Endothelial cell of umbilical vein (primary cell): ENCODE data around the gene TMCO2. TPM values are rescaled to one million over a fixed set of nuclear protein-coding genes. Genes with fewer than 3 reads are reported as not detected.

Source experiments
- BruUV-seq: library from RNA; stranded (reverse); fragments of 400-500 nt; replicated peaks from 2 replicates; lab custom pipeline; 2021; lab: Mats Ljungman, UMichigan
- CTCF ChIA-PET: fragments of 300-600, 350-600 bp; sonication (Branson Sonifier 250); formaldehyde crosslinking; loops from one replicate; lab custom pipeline; 2021; ENCODE audit warnings: antibody characterized with exemption, inconsistent platforms; lab: Charles Lee
- POLR2A ChIA-PET: fragments of 300-600, 350-600 bp; sonication (Branson Sonifier 250); formaldehyde crosslinking; loops from one replicate; lab custom pipeline; 2021; ENCODE audit warnings: antibody characterized with exemption, inconsistent platforms; lab: Charles Lee
- DNase-seq: peaks from one replicate; pipeline ENCODE4 v3.0.0-alpha.2; 2011; ENCODE audit warnings: low read depth, low spot score
- FAIRE-seq: peaks from 2 replicates; lab custom pipeline; 2011; peaks lifted over from hg19 to GRCh38; lab: Jason Lieb, UNC
- H2AFZ ChIP-seq: 2 replicates; pipeline ENCODE4 v1.6.0; 2012; ENCODE audit warnings: low read depth, low read length, control low read depth, inconsistent platforms
- H3K27ac ChIP-seq: 2 replicates; pipeline ENCODE4 v1.5.1; 2011; ENCODE audit warnings: low read depth, mild to moderate bottlenecking, control low read depth, low read length, moderate library complexity; ENCODE audit not compliant: insufficient read depth
- H3K27me3 ChIP-seq, 2 experiments: 2 replicates each; pipeline versions ENCODE4 v1.6.0 to v1.6.1; 2011; ENCODE audit warnings: low read length in 2 of 2, mixed read lengths in 1 of 2; ENCODE audit not compliant: control insufficient read depth in 2 of 2, insufficient read depth in 2 of 2
- H3K36me3 ChIP-seq, 2 experiments: 2 replicates in 1 of 2; 3 replicates in 1 of 2; pipeline ENCODE4 v1.5.1; 2011; ENCODE audit warnings: low read length in 2 of 2, mild to moderate bottlenecking in 1 of 2, moderate library complexity in 1 of 2; ENCODE audit not compliant: control insufficient read depth in 2 of 2, insufficient read depth in 2 of 2; ENCODE audit errors: extremely low read depth in 1 of 2
- H3K4me1 ChIP-seq: 3 replicates; pipeline ENCODE4 v1.5.1; 2011; ENCODE audit warnings: mild to moderate bottlenecking, low read length; ENCODE audit not compliant: control insufficient read depth, insufficient read depth; ENCODE audit errors: extremely low read depth
- H3K4me2 ChIP-seq: 2 replicates; pipeline ENCODE4 v1.6.1; 2011; ENCODE audit warnings: low read length, control low read depth, mixed read lengths; ENCODE audit not compliant: insufficient read depth
- H3K4me3 ChIP-seq, 3 experiments: fragments of 200-600 bp in 1 of 3; sonication (generic), shearing (Covaris generic) in 1 of 3; replicated peaks in 1 of 3; 2 replicates each; pipeline ENCODE4 v1.5.1; 2011 to 2016; ENCODE audit warnings: control low read depth in 3 of 3, low read length in 3 of 3, mild to moderate bottlenecking in 2 of 3, inconsistent platforms in 1 of 3, low read depth in 1 of 3, moderate library complexity in 1 of 3; ENCODE audit not compliant: insufficient read depth in 1 of 3
- H3K79me2 ChIP-seq: 2 replicates; pipeline ENCODE4 v1.6.0; 2012; ENCODE audit warnings: low read length, inconsistent platforms; ENCODE audit not compliant: control insufficient read depth, insufficient read depth
- H3K9ac ChIP-seq: replicated peaks from 2 replicates; pipeline ENCODE3; 2011; ENCODE audit warnings: low read length, control low read depth; ENCODE audit not compliant: insufficient read depth; ENCODE audit errors: extremely low read depth
- H3K9me1 ChIP-seq: replicated peaks from 3 replicates; pipeline ENCODE4 v1.6.0; 2011; ENCODE audit warnings: mild to moderate bottlenecking, low read length; ENCODE audit not compliant: control insufficient read depth, insufficient read depth; ENCODE audit errors: extremely low read depth
- H3K9me3 ChIP-seq: replicated peaks from 2 replicates; pipeline ENCODE4 v1.5.1; 2012; ENCODE audit warnings: low read length, inconsistent platforms; ENCODE audit not compliant: control insufficient read depth, insufficient read depth
- H4K20me1 ChIP-seq: replicated peaks from 2 replicates; pipeline ENCODE3; 2011; ENCODE audit warnings: mild to moderate bottlenecking, low read length; ENCODE audit not compliant: control insufficient read depth, insufficient read depth; ENCODE audit errors: extremely low read depth
- CTCF ChIP-seq, 2 donors: IDR thresholded peaks; 1 replicate in 1 of 2; 2 replicates in 1 of 2; pipeline ENCODE4 v1.5.1; 2011; ENCODE audit warnings: low read length in 2 of 2, mild to moderate bottlenecking in 2 of 2, moderate library complexity in 2 of 2, control low read depth in 1 of 2, inconsistent platforms in 1 of 2, low read depth in 1 of 2; ENCODE audit not compliant: insufficient read depth in 1 of 2; ENCODE audit errors: extremely low read depth in 1 of 2
- FOS ChIP-seq: IDR thresholded peaks from 2 replicates; pipeline ENCODE4 v1.6.1; 2011; ENCODE audit warnings: mild to moderate bottlenecking, low read length, moderate library complexity, borderline replicate concordance; ENCODE audit not compliant: insufficient read depth
- GATA2 ChIP-seq: IDR thresholded peaks from 2 replicates; pipeline ENCODE4 v1.7.0; 2011; ENCODE audit warnings: low read depth, mild to moderate bottlenecking, moderate library complexity, mixed read lengths, low read length; ENCODE audit not compliant: insufficient read length, insufficient read depth
- JUN ChIP-seq: IDR thresholded peaks from 2 replicates; pipeline ENCODE4 v1.6.1; 2011; ENCODE audit warnings: borderline replicate concordance, low read depth; ENCODE audit not compliant: insufficient read length, insufficient read depth
- MAX ChIP-seq: IDR thresholded peaks from 2 replicates; pipeline ENCODE4 v1.6.1; 2011; ENCODE audit not compliant: insufficient read depth, insufficient read length
- POLR2A ChIP-seq: IDR thresholded peaks from 2 replicates; pipeline ENCODE4 v1.6.1; 2012; ENCODE audit warnings: low read depth, mild to moderate bottlenecking, control low read depth, low read length
- POLR2AphosphoS5 ChIP-seq: IDR thresholded peaks from 2 replicates; pipeline ENCODE4 v1.6.1; 2012; ENCODE audit warnings: low read depth, mild to moderate bottlenecking, control low read depth, low read length, moderate library complexity; ENCODE audit not compliant: insufficient read depth
- dilution Hi-C: fragments of 300-500 bp; cut with MboI; formaldehyde crosslinking; loops from one replicate; pipeline ENCODE4 v1.15.0; 2019; ENCODE audit warnings: low sequenced_read_pairs; ENCODE audit not compliant: extremely low pct_ligation_motif_present
- intact Hi-C: fragments of 100-400 bp; cut with micrococcal nuclease; formaldehyde crosslinking; loops from one replicate; pipeline ENCODE4 v1.10.0; 2022
- polyA plus RNA-seq, 4 experiments: library from polyadenylated mRNA; depleted of rRNA in 3 of 4; stranded (reverse) in 3 of 4; unstranded in 1 of 4; fragments of >200 nt; gene quantifications; 2 replicates each; pipeline versions ENCODE4 v1.2.1 to v1.2.3, GENCODE V29; 2011 to 2012; ENCODE audit warnings: missing spikeins in 1 of 4
- total RNA-seq: library from RNA; stranded (reverse); gene quantifications from 2 replicates; pipeline ENCODE4 v1.2.3, GENCODE V29; 2021

Gene TMCO2
- total and polyA plus RNA-seq, 2 donors (not counting 3 experiments of a cell fraction or from before 2014, with no cell fraction given), result not detected

GRCh38 chr1:40226192-40226591 is 21.5 kb upstream of the TMCO2 start:
- H3K4me2 ChIP-seq, result no peak overlapping the region
- H3K36me3 ChIP-seq, result no peaks in the 10 kb centered on the region
- no peaks in the 10 kb centered on the region for H3K4me1 ChIP-seq
- CTCF ChIA-PET, result interaction anchor here (0.7 to 1.1 kb wide), 2 partner anchors 20 to 178 kb away, joined by 3 read pairs; no protein-coding TSS in a partner anchor
- no TSS peak for BruUV-seq
- H3K27me3 ChIP-seq, result no peaks in the 10 kb centered on the region
- FAIRE-seq, result no peak
- H3K27ac ChIP-seq, result no peak overlapping the region
- POLR2A ChIA-PET, result no interaction called here
- intact Hi-C loops, result no loop called here
- no peaks in the 10 kb centered on the region for H4K20me1 ChIP-seq
- no peaks in the 10 kb centered on the region for H3K9me3 ChIP-seq
- no peaks in the 10 kb centered on the region for H3K79me2 ChIP-seq
- H3K9ac ChIP-seq, result no peak overlapping the region
- TF ChIP-seq GATA2 (no peak), FOS (no peak), MAX (no peak), CTCF (IDR thresholded peaks at IDR 0.05; ENCODE audit: extremely low read depth in 1 of 2, insufficient read depth in 1 of 2, low read depth in 1 of 2, low read length in 2 of 2) (no peak), POLR2AphosphoS5 (no peak), POLR2A (no peak), JUN (no peak)
- H3K9me1 ChIP-seq, result no peaks in the 10 kb centered on the region
- DNase-seq, result no peak
- no peak overlapping the region for H3K4me3 ChIP-seq
- no peak overlapping the region for H2AFZ ChIP-seq
- dilution Hi-C loops, result no loop called here
